Loucy (cell line): ENCODE results near the gene DCX.

Source experiments
- EZH2phosphoT487 ChIP-seq: fragments of 200-600 bp; IDR thresholded peaks from 2 replicates; pipeline ENCODE4 v1.6.1; 2018; ENCODE audit warnings: antibody characterized with exemption, mild to moderate bottlenecking, moderate library complexity, borderline replicate concordance
- TF ChIP-seq, protein P1 (sequence below): fragments of 200-600 bp; sonication (generic); conservative IDR thresholded peaks from 2 replicates; pipeline ENCODE4 v1.5.1; 2014; ENCODE audit warnings: mild to moderate bottlenecking, antibody characterized with exemption, low read length

DNA sequence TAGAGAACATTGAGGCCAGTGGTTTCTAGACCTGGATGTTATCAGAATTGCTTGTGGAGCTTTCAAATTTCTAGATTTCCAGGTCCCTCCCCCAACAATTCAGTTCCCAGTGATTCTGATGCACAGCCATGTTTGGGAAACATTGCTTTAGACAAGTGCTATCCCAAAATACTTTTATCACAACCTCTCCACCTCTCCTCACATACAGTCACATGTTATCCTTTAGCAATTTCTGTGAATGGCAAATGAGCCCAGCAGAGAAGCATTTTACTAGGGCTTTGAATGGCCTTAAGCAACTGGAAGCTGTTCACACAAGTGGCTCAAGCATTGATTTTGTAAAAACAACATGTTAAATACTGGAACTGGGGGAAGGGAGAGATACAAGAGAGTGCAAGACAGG, 29.7 kb downstream of the DCX start:
- TF ChIP-seq, protein P1, sequence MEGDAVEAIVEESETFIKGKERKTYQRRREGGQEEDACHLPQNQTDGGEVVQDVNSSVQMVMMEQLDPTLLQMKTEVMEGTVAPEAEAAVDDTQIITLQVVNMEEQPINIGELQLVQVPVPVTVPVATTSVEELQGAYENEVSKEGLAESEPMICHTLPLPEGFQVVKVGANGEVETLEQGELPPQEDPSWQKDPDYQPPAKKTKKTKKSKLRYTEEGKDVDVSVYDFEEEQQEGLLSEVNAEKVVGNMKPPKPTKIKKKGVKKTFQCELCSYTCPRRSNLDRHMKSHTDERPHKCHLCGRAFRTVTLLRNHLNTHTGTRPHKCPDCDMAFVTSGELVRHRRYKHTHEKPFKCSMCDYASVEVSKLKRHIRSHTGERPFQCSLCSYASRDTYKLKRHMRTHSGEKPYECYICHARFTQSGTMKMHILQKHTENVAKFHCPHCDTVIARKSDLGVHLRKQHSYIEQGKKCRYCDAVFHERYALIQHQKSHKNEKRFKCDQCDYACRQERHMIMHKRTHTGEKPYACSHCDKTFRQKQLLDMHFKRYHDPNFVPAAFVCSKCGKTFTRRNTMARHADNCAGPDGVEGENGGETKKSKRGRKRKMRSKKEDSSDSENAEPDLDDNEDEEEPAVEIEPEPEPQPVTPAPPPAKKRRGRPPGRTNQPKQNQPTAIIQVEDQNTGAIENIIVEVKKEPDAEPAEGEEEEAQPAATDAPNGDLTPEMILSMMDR: no peak
- TF ChIP-seq EZH2phosphoT487: no peak
